IPS DF 4.7 (cell line): ENCODE measurements around the gene KRTAP4-16.
"Not testable (repeated sequence)": the region's sequence is repeated elsewhere in the genome, so short reads cannot be mapped to it uniquely, and the experiment has no call there.

ENCODE experiments used
- DNase-seq: peaks from one replicate; pipeline ENCODE4 v3.0.0-alpha.2; 2013; ENCODE audit warnings: low spot score; ENCODE audit errors: extremely low read depth

KRTAP4-16 gene

GRCh38 chr17:41076788-41077187, 25.2 kb downstream of the KRTAP4-16 start:
- no peak for DNase-seq

DNA sequence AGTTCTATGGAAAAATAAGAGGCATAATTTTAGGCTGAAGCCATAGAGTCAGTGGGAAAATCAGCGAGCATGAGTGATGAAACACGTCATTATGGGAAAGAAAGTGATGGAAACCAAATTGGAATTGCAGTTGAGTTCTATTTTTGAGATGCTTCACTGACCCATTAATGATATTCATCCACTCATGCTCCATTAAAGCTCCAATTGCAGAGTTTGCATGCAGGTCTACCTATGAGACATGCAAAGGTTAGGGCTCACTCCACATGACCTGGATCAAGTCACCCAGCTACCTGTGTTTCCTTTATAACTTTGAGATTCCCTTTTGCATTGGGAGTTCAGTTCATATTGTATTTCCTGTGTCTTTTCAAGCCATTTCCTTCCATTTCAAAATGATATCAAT, 28.3 kb downstream of the KRTAP4-16 start:
- DNase-seq, result no peak

DNA sequence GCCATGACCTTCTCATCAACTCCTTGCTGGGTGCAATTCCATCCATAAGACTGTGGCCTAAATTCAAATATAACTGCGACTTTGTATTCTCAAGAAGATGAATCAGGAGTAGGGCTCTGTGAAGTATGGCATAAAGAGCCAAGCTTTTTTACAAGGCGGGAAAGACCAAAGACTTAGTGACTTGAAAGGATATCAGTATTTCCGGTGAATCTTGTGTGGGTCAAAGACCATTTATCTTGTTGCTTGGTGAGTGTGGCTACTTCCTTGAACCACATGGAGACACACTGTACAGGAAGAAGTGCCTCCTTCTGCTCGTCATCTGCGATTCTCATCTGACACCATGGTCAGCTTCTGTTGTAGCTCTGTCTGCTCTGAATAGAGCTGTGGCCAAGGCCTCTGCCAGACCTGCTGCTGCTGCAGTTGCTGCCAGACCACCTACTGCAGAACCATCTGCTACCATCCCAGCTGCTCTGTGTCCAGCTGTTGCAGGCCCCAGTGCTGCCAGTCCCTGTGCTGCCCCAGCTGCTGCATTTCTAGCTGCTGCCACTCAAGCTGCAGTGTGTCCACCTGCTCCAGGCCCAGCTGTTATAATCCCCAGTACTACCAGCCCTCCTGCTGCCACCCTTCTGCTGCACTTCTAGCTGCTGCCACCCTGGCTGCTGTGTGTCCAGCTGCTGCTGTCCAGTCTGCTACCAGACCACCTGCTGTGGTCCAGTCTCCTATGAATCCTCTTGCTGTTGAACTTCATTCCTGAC, 30.2 kb downstream of the KRTAP4-16 start:
- no peak for DNase-seq

DNA sequence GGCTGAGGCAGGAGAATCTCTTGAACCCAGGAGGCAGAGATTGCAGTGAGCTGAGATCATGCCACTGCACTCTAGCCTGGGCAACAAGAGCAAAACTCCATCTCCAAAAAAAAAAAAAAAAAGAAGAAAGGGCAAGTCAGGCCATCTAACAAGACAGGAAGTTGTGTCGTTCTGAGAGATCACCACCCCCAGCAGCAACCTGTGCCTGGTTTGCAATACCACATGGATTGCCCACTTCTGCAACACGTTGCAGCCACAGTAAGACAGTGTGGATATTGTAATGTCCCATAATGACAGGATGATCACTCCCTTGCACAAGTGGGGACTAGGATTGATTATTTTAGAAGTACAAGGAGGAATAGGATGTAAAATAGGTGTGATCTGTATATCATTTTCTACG, 33.0 kb downstream of the KRTAP4-16 start:
- DNase-seq, result no peak

DNA sequence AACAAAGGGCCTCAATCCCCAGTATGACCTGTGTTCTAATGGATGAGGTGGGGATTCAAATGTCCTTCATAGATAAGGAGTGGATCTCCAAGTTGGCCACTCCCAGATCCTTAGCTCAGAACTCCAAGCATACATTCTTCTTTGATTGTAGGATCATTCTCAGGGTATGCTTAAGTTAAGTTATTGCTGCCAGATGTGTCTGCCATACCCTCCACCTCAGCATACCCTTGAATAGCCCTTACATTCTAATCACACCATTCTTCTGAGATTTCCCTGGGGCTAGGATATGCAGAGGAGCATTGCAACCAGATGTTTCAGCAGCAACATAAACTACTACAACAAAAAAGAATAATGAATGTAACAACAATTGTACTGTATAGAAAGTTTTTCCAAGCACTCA, 34.7 kb downstream of the KRTAP4-16 start:
- no peak for DNase-seq

GRCh38 chr17:41065829-41066624, 36.0 kb downstream of the KRTAP4-16 start, which contains the start of gene KRTAP2-4:
TSS of gene KRTAP2-4 (minus strand) at chr17:41065879. CDS start at chr17:41065845, 34 bp downstream.
- no peak for DNase-seq

DNA sequence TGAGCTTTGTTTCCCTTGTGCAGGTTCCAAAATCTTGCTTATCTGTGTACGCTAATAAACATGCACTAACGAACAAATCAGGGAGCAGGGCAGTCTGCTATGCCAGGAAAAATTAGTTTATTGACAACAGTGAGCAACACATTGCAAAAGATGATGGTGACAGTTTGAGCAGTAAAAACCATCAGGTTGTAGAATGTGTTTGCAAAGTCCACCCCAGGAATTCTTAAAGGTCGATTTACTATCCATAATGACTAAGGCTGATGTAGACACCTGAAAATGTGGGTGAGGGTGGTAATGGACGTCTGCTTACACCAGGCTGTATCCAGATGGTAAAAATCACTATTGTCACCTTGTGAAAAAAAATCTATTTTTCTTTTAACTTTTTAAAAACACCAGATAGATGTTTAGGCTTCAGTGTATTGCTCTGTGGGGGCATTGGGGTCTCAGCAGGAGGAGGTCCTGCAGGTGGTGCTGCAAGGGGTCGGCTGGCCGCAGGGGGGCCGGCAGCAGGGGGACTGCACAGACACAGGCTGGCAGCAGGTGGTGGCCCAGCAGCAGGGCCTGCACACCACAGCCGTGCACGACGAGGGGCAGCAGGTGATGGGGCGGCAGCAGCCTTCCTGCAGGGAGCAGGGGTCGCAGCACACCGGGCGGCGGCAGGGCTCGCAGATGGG, 36.9 kb downstream of the KRTAP4-16 start:
- not testable (repeated sequence) for DNase-seq

DNA sequence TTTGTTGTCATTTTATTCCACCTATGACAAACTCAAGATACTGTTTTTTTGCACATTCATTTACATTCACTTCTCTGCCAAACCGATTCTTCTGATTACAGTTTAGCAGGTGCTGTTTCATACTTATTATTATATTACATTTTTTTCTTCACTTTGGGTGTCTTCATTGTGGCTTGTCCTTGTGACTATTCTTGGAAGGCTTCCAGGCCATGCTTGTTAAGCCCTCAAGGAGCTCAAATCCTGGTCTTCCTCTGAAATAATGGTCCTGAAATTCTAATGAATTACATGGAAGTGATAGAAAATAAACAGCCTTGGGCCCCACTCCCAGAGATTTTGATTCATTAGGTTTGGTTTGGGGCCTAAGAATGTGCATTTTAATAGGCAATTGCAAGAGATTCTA, 37.7 kb downstream of the KRTAP4-16 start:
- no peak for DNase-seq

- no peak for DNase-seq
These were observed 38.6 kb downstream of the KRTAP4-16 start for GRCh38 chr17:41063449-41063848.

GRCh38 chr17:41061964-41062363, 40.0 kb downstream of the KRTAP4-16 start:
- DNase-seq, result no peak

- DNase-seq, result no peak
These were observed 41.9 kb downstream of the KRTAP4-16 start, which contains the start of gene KRTAP2-3 for GRCh38 chr17:41060052-41060604. TSS of gene KRTAP2-3 (minus strand) at chr17:41060114. CDS start at chr17:41060050, 64 bp downstream.

DNA sequence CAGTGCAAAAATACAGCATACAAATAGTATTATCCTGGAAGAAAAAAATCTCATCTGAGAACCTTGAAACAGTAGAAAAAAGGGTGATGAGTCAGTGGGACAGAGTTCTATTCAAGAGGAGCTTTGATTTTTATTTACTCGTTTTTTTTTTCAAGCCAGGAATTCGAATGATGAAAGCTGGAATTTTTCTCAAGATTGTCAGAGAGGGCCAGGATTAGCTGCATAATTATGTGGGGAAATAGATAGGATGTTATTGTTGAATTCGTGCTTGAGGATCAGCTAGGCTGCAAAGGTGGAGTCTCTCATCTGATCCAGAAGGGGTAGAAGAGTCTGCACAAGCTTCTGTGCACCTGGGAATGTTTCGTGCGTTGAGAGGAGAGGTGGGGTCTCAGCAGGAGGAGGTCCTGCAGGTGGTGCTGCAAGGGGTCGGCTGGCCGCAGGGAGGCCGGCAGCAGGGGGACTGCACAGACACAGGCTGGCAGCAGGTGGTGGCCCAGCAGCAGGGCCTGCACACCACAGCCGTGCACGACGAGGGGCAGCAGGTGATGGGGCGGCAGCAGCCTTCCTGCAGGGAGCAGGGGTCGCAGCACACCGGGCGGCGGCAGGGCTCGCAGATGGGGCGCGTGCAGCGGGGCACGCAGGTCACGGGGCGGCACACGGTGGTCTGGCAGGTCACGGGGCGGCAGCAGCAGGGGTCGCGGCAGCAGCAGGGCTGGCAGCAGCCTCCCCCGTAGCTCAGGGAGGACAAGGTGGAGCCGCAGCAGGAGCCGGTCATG, 42.5 kb downstream of the KRTAP4-16 start:
- not testable (repeated sequence) for DNase-seq

- no peak for DNase-seq
These were observed 43.3 kb downstream of the KRTAP4-16 start for GRCh38 chr17:41058741-41059140.

- no peak for DNase-seq
These were observed 44.5 kb downstream of the KRTAP4-16 start for GRCh38 chr17:41057547-41057946.

DNA sequence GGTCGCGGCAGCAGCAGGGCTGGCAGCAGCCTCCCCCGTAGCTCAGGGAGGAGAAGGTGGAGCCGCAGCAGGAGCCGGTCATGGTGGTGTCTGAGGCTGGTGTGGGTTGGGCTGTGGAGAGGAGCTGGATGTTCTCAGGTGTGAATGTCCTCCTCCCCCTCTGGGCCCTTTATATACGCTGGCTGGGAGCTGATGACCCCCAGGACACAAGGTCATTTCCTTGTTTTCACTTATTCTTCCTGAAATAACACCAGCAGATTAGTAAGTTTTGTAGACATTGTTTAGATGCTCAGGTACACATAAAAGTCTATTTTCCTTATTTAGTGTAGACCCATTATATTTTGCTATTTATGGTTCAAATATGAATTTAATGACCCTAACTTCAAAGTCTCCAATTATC, 46.9 kb downstream of the KRTAP4-16 start, which contains the start of gene KRTAP2-2:
Gene KRTAP2-2, minus strand, starts transcription at position 101 of the 400 bp plus-strand sequence. Its CDS starts 19 bp downstream, at position 82.
- DNase-seq, result not testable (repeated sequence)

DNA sequence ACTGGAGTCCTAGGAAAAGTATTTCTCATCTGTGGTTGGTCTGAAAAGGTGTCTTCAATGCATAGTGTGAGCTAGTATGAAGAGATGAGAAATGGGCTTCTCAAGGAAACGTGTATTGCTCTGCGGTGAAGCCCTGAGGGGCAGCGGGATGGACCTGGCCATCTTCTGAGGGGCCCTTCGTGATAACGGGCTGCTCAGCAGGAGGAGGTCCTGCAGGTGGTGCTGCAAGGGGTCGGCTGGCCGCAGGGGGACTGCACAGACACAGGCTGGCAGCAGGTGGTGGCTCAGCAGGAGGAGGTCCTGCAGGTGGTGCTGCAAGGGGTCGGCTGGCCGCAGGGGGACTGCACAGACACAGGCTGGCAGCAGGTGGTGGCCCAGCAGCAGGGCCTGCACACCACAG, 47.5 kb downstream of the KRTAP4-16 start:
- not testable (repeated sequence) for DNase-seq

- DNase-seq, result no peak
These were observed 48.0 kb downstream of the KRTAP4-16 start for GRCh38 chr17:41054025-41054424.

- no peak for DNase-seq
These were observed 49.4 kb downstream of the KRTAP4-16 start for GRCh38 chr17:41052566-41052965.
